Activated T-helper 1 cell treated with anti-CD3 and anti-CD28 coated beads, Interleukin-12 subunit alpha, Interleukin-12 subunit beta, Interleukin-2, Interleukin-4 antibody, amounts not matched to agents 30 ng/mL and 10 ng/mL and 1 ng/mL, durations not matched to agents 14 hours and 24 hours and 36 hours (primary cell): ENCODE results near the gene ULK4. TPM values are rescaled to one million over a fixed set of nuclear protein-coding genes. Genes with fewer than 3 reads are reported as not detected.

Experiments used
- DNase-seq: peaks from one replicate; pipeline ENCODE4 v3.0.0; 2021; ENCODE audit warnings: low spot score
- H3K27ac Mint-ChIP-seq: one replicate; pipeline ENCODE4 v1.8.0; 2021; ENCODE audit warnings: mild to moderate bottlenecking, mixed read lengths
- H3K27me3 Mint-ChIP-seq: one replicate; pipeline ENCODE4 v1.8.0; 2022; ENCODE audit warnings: mild to moderate bottlenecking, moderate library complexity, mixed read lengths; ENCODE audit not compliant: insufficient read depth
- H3K36me3 Mint-ChIP-seq: one replicate; pipeline ENCODE4 v1.8.0; 2021; ENCODE audit warnings: low read depth, mixed read lengths
- H3K4me1 Mint-ChIP-seq: one replicate; pipeline ENCODE4 v1.8.0; 2021; ENCODE audit warnings: low read depth, mixed read lengths
- H3K4me3 Mint-ChIP-seq: one replicate; pipeline ENCODE4 v1.8.0; 2021; ENCODE audit warnings: mild to moderate bottlenecking, moderate library complexity, mixed read lengths
- H3K9me3 Mint-ChIP-seq: one replicate; pipeline ENCODE4 v1.8.0; 2021; ENCODE audit warnings: mixed read lengths
- intact Hi-C: fragments of 100-400 bp; cut with micrococcal nuclease; formaldehyde crosslinking; loops from one replicate; pipeline ENCODE4 v1.15.1; 2024
- total RNA-seq: library from RNA; stranded (reverse); gene quantifications from 2 replicates; pipeline ENCODE4 v1.2.3, GENCODE V29; 2022

The ULK4 gene
- 7.3 and 8.1 TPM in 2 replicates for total RNA-seq

DNA sequence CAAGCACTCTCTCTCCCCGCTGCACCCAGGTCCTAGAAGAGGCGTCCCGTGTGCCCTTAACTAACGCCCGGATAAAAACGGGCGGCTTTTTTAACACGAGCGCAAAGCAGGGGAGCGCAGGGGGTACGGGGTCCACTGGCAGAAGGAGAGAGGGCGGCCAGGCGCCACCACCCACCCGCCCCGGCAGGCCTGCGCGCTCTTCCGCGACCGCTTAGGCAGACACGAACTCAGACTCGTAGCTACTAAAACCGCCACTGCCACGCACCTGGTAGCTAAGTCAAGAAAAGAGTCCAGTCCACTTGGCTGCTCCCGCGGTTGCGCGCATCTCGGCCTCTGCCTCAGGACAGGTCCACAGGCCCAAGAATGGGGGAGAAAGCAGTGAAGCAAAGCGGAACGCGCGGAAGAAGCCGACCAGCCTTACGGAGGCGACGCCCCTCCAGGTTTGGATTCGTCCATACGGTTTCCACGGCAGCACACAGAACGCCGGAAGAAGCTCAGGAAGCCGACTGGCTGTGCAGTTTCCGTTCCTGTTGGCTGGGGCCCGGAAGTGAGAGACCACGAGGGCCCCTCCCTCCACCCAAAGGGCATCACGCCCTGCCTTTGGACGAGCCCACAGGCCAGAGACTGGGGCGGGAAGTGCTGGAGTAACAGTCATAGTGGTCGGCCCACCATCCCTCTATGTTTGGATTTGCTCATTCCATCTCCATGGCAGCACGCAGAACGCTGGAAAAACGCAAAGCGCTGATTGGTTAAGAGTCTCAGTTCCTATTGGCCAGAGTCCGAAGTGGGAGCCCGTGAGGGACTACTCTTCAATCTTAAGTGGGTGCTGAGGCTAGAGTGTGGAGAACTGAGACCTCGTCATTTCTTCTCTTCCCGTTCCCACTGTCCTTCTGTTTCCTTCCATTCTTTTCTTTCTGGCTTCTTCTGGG lies at the start of gene ULK4:
ULK4 (minus strand) TSS at position 353 of the 929 bp plus-strand sequence. CDS start 7,344 bp downstream, outside the sequence.
- intact Hi-C loops = loop anchor here (1.0 to 10.0 kb wide), 11 partner anchors 51 to 1663 kb away; partner anchors contain the start of genes ANO10, EIF1B, NKTR and VIPR1
- DNase-seq = peak; percentile 95
- peaks cover 16% of the 10 kb centered on the region for H3K4me1 Mint-ChIP-seq
- H3K4me3 Mint-ChIP-seq = peak within 1 kb of the TSS; percentile 95
- H3K36me3 Mint-ChIP-seq = no peaks in the 10 kb centered on the region
- H3K9me3 Mint-ChIP-seq = no peaks in the 10 kb centered on the region
- peaks cover 2% of the 10 kb centered on the region for H3K27me3 Mint-ChIP-seq
- peak within 1 kb of the TSS; percentile 93 for H3K27ac Mint-ChIP-seq

DNA sequence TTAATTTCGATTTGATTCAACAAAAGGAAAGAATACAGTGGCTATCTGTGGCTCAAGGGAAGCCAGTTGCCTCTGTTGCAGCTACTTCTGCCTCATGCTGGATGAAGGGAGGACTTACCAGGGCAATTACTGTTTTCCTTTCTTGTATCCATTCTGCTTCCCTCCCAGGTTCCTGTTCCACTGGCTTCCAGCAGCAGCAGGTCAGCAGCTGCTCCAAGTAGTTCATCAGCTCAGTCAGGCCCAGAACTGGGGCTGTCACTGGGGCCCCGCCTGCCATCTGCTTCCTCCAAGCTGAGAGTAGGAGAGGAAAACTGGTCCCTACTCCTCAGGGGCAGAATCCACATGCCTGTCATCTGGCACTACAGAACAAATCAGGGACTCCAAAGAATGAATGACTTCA lies 48.6 kb upstream of the ULK4 start:
- intact Hi-C loops = loop anchor here (5.0 kb wide), 1 partner anchor 167 kb away; no protein-coding TSS in a partner anchor
- H3K4me3 Mint-ChIP-seq = no peak overlapping the region
- peaks cover 2% of the 10 kb centered on the region for H3K36me3 Mint-ChIP-seq
- no peaks in the 10 kb centered on the region for H3K9me3 Mint-ChIP-seq
- DNase-seq = no peak
- H3K27me3 Mint-ChIP-seq = no peaks in the 10 kb centered on the region
- peaks cover 29% of the 10 kb centered on the region for H3K4me1 Mint-ChIP-seq
- no peak overlapping the region for H3K27ac Mint-ChIP-seq

DNA sequence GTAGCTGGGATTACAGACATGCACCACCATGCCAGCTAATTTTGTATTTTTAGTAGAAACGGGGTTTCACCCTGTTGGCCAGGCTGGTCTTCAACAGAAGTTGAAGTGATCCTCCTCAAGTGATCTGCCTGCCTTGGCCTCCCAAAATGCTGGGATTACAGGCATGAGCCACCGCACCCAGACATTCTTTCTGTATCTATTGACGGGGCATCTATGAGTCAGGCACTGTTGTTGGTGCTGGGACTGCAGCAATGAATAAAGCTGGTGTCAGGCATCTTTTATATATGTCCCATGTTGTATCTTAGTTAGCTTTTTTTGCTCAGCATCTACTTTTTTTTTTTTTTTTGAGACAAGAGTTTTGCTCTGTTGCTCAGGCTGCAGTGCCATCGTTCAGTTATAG lies 47.6 kb upstream of the ULK4 start:
- Mint-ChIP-seq H3K27me3 (no peaks in the 10 kb centered on the region), H3K4me3 (no peak overlapping the region), H3K9me3 (no peaks in the 10 kb centered on the region), H3K27ac (no peak overlapping the region), H3K36me3 (peaks cover 2% of the 10 kb centered on the region), H3K4me1 (peaks cover 19% of the 10 kb centered on the region)
- intact Hi-C loops = no loop called here
- no peak for DNase-seq

DNA sequence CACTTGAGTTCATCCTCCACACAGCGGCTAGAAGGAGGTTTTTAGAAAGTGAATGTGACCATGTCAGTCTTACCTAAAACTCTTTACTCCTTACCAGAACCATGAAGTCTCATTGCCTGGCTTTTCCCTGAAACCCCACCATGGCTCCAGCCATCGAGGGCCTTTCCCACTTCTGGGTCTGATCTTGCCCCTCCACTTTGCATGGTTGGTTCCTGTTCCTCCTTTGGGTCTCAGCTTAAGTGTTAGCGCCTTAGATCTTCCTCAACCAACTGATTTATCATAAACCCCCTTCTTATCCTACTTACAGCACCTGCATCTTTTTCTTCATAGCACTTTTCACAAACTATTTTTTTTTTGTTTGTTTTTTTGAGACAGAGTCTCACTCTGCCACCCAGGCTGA lies 45.9 kb upstream of the ULK4 start:
- Mint-ChIP-seq H3K36me3 (no peaks in the 10 kb centered on the region), H3K9me3 (no peaks in the 10 kb centered on the region), H3K4me3 (no peak overlapping the region), H3K27ac (no peak overlapping the region), H3K27me3 (no peaks in the 10 kb centered on the region), H3K4me1 (peaks cover 12% of the 10 kb centered on the region)
- no peak for DNase-seq
- intact Hi-C loops = no loop called here

DNA sequence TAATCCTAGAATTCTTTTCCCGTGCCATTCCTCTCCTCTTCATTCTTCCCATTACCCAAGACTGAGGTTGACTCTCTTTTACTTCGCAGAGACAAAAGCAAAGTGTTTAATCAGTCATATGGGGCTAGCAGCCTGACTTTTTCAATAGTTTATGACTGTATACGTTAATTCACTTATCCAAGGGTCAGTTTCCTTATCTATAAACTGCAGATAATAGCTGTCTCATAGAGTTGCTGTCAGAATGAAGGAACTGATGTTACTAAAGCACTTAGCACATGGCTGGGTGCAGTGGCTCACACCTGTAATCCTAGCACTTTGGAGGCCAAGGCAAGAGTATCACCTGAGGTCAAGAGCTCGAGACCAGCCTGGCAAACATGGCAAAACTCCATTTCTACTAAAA lies 43.5 kb upstream of the ULK4 start:
- Mint-ChIP-seq H3K27me3 (no peaks in the 10 kb centered on the region), H3K4me3 (no peak overlapping the region), H3K4me1 (no peaks in the 10 kb centered on the region), H3K9me3 (no peaks in the 10 kb centered on the region), H3K36me3 (no peaks in the 10 kb centered on the region), H3K27ac (no peak overlapping the region)
- intact Hi-C loops = no loop called here
- no peak for DNase-seq

DNA sequence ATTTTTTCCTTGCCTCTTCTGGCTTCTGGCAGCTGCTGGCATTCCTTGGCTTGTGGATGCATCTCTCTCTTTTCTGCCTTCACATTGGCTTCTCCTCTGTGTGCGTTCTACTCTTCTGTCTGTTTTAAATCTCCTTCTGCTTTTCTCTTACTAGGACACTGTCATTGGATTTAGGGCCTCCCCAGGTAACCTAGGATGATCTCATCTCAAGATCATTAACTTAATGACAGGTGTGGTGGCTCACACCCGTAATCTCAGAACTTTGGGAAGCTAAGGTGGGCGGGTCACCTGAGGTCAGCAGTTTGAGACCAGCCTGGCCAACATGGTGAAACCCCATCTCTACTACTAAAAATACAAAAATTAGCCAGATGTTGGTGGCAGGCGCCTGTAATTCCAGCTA lies 40.9 kb upstream of the ULK4 start:
- DNase-seq = no peak
- Mint-ChIP-seq H3K36me3 (no peaks in the 10 kb centered on the region), H3K9me3 (no peaks in the 10 kb centered on the region), H3K4me3 (no peak overlapping the region), H3K27ac (no peak overlapping the region), H3K27me3 (no peaks in the 10 kb centered on the region), H3K4me1 (no peaks in the 10 kb centered on the region)
- intact Hi-C loops = no loop called here

DNA sequence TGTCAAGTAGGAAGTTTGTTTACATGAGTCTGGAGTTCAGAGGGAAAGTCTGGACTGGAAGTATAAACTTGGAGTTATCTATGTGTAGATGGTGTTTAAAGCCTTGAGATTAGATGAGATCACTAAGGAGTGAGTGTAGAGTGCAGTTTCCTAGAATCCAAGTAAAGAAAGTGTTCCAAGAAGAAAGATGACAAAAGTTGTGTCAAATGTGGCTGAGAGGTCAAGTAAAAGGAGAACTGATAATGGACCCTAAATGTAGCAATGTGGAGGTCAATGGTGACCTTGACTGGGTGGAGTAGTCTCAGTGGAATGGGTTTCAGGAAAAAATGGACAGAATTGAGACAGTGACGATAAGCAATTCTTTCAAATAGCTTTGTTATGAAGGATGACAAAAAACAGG lies 39.9 kb upstream of the ULK4 start:
- Mint-ChIP-seq H3K27ac (no peak overlapping the region), H3K4me3 (no peak overlapping the region), H3K36me3 (no peaks in the 10 kb centered on the region), H3K4me1 (no peaks in the 10 kb centered on the region), H3K9me3 (no peaks in the 10 kb centered on the region), H3K27me3 (no peaks in the 10 kb centered on the region)
- intact Hi-C loops = no loop called here
- no peak for DNase-seq

DNA sequence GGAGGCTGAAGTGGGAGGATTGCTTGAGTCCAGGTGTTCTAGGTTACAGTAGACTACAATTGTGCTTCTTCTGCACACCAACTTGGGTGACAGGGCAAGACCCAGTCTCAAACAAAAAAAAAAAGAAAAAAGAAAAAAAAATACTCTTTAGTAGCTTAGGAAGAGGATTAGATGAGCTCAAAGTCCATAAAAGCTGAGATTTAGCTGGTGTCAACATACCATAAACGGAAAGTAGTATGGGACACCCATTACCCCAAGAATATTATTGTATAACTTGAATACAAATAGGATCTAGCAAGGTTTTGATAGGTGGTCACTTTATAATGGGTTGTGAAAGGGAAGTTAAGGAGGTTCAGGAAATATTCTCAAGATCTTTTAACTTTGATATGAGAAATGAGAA lies 38.0 kb upstream of the ULK4 start:
- intact Hi-C loops = no loop called here
- Mint-ChIP-seq H3K4me1 (no peaks in the 10 kb centered on the region), H3K27me3 (no peaks in the 10 kb centered on the region), H3K27ac (no peak overlapping the region), H3K4me3 (no peak overlapping the region), H3K36me3 (no peaks in the 10 kb centered on the region), H3K9me3 (no peaks in the 10 kb centered on the region)
- no peak for DNase-seq

DNA sequence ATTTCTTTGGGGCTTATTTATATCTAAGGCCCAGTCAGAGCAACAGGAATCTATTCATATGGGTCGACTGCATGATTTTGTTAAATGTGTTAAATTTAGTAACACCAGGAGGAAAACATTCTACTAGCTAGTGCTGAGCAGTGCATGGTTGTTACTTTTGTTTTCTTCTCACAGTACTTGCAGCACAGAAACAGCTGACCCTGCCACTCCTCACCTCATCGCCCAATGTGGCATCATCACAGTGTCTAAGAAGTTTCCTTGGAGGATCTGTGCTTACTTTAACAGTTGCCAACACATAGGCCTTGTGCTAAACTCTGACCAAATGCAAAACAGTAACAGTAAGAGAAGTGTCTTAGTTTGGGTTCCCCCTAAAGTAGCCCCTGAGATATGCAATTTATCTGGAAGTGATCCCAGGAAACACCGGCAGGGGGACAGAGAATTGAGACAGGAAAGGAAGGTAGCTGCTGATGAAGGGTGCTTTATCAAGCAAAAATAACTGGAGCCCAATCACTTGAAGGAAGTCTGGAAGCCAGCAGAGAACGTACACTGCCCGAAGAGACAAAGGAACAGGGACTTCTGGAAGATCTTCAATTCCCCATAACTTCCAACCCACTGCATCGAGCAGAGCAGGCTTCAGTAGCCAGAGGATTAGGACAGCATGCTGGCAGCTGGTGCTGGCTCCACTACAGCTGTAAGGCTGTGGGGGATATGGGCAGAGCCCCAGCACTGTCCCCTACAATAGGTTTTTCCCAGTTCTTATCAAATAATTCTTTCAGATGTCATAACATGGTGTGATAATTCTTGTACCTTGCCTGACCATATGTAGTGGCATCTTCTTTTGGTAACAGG lies 36.0 kb upstream of the ULK4 start:
- no peaks in the 10 kb centered on the region for H3K36me3 Mint-ChIP-seq
- no peak overlapping the region for H3K27ac Mint-ChIP-seq
- intact Hi-C loops = no loop called here
- H3K4me1 Mint-ChIP-seq = no peaks in the 10 kb centered on the region
- no peak overlapping the region for H3K4me3 Mint-ChIP-seq
- H3K9me3 Mint-ChIP-seq = no peaks in the 10 kb centered on the region
- H3K27me3 Mint-ChIP-seq = no peaks in the 10 kb centered on the region
- DNase-seq = no peak

DNA sequence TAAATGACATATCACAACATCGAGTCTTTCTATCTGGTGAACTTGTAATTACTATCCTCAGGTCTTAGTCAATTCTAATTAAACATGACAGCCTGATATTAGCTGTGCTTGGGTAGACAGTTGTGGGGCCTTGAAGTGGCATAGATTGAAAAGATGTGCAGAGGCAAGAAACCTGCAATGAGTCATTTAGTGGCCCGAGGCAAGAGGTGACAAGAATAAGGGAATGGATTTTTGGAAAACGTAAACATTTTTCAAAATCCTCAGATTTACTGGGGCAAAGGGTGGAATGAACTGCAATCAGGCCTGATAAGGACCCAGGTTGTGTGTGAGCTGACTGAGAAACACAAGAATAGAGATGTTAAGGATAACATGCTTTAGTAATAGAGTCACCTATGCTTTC lies 29.5 kb upstream of the ULK4 start:
- H3K27ac Mint-ChIP-seq = no peak overlapping the region
- H3K9me3 Mint-ChIP-seq = no peaks in the 10 kb centered on the region
- H3K4me3 Mint-ChIP-seq = no peak overlapping the region
- DNase-seq = no peak
- peaks cover 7% of the 10 kb centered on the region for H3K27me3 Mint-ChIP-seq
- intact Hi-C loops = no loop called here
- no peaks in the 10 kb centered on the region for H3K4me1 Mint-ChIP-seq
- H3K36me3 Mint-ChIP-seq = no peaks in the 10 kb centered on the region

DNA sequence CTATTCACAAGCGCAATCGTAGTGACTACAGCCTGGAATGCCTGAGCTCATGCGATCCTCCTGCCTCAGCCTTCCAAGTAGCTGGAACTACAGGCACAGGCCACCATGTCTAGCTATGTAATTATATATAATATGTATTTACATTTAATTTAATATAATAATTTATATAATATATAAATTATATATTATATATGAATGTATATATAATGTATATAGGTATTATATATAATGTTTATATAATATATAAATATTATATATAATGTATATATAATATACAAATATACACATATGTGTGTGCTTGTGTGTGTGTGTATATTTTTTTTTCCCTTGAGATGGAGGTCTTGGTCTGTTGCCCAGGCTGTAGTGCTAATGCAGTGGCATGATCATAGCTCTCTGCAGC lies 27.6 kb upstream of the ULK4 start:
- no peaks in the 10 kb centered on the region for H3K4me1 Mint-ChIP-seq
- no peaks in the 10 kb centered on the region for H3K36me3 Mint-ChIP-seq
- no peak overlapping the region for H3K27ac Mint-ChIP-seq
- H3K27me3 Mint-ChIP-seq = peaks cover 7% of the 10 kb centered on the region
- intact Hi-C loops = no loop called here
- no peaks in the 10 kb centered on the region for H3K9me3 Mint-ChIP-seq
- no peak for DNase-seq
- H3K4me3 Mint-ChIP-seq = no peak overlapping the region

DNA sequence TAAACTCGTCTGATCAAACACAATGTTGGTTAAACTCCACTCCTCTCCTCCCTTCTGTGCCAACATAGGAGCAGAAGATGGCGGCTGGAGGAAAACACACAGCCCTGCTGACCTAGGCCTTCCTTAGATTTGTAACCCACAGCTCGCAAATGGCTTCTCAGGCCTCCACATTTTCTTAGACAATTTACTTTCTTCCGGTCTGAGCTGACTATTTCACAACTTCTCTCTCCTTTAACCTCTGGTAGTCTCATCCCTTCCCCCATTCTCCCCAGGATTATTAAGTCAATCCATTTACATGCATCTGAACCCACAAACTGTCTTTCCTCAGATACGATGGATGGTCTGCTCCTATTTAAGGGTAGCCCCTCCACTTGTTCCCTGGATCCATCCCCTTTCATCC lies 25.7 kb upstream of the ULK4 start:
- no peak overlapping the region for H3K4me3 Mint-ChIP-seq
- no peaks in the 10 kb centered on the region for H3K9me3 Mint-ChIP-seq
- H3K27ac Mint-ChIP-seq = no peak overlapping the region
- peaks cover 8% of the 10 kb centered on the region for H3K27me3 Mint-ChIP-seq
- intact Hi-C loops = no loop called here
- no peak for DNase-seq
- no peaks in the 10 kb centered on the region for H3K4me1 Mint-ChIP-seq
- H3K36me3 Mint-ChIP-seq = no peaks in the 10 kb centered on the region

DNA sequence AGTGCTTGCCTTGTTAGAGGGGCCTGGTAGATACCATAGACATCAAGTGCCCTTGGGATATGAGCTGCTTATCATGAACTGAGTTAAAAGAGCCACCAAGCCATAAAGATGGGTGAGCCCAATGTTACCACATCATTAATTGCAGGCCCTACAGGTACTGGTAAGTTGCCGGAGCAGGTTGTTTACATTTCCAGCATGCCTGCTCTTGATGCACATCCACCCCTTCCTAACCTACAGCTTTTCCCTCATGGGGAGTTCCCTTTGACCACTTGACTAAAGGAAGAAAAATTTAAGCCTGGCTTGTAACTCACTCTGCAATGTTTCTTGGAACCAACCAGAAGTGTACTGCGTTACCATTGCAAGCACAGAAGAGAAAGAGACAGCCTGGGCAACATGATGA lies 24.7 kb upstream of the ULK4 start:
- Mint-ChIP-seq H3K27me3 (peaks cover 8% of the 10 kb centered on the region), H3K27ac (no peak overlapping the region), H3K4me1 (no peaks in the 10 kb centered on the region), H3K36me3 (no peaks in the 10 kb centered on the region), H3K9me3 (no peaks in the 10 kb centered on the region), H3K4me3 (no peak overlapping the region)
- intact Hi-C loops = no loop called here
- no peak for DNase-seq
